Thyroid gland (tissue), 4 donors: ENCODE results near the gene RPS2.

Experiments used
- CTCF ChIP-seq, 6 experiments: fragments of 200-600 bp in 3 of 6; fragments of 450-650 bp in 3 of 6; sonication (generic) in 3 of 6; IDR thresholded peaks; one replicate each; pipeline ENCODE4 v1.5.1; 2016 to 2019; ENCODE audit warnings: antibody characterized with exemption in 6 of 6, mild to moderate bottlenecking in 2 of 6, inconsistent platforms in 1 of 6, moderate library complexity in 1 of 6
- POLR2A ChIP-seq, 2 donors: fragments of 450-650 bp; IDR thresholded peaks; one replicate each; pipeline ENCODE4 v1.6.1; 2017; ENCODE audit warnings: antibody characterized with exemption in 2 of 2, mild to moderate bottlenecking in 2 of 2, moderate library complexity in 1 of 2

GRCh38 chr16:1916640-1916990, 48.0 kb downstream of the RPS2 start:
- TF ChIP-seq CTCF (IDR thresholded peaks at IDR 0.05) (no peak), POLR2A (IDR thresholded peaks at IDR 0.05) (no peak)
